C4-2B (cell line): Measurements from ENCODE around the gene C15orf39.
"Not testable (repeated sequence)": the region's sequence is repeated elsewhere in the genome, so short reads cannot be mapped to it uniquely, and the experiment has no call there.

Source experiments
- H3K27ac ChIP-seq: fragments of 450-650 bp; 2 replicates; pipeline ENCODE4 v1.5.1; 2017
- ZFX ChIP-seq: fragments of 450-650 bp; IDR thresholded peaks from 2 replicates; pipeline ENCODE4 v1.6.1; 2017
- TF ChIP-seq, protein P1 (sequence below): fragments of 450-650 bp; conservative IDR thresholded peaks from 2 replicates; pipeline ENCODE4 v1.5.1; 2017; ENCODE audit warnings: mild to moderate bottlenecking

The C15orf39 gene

DNA sequence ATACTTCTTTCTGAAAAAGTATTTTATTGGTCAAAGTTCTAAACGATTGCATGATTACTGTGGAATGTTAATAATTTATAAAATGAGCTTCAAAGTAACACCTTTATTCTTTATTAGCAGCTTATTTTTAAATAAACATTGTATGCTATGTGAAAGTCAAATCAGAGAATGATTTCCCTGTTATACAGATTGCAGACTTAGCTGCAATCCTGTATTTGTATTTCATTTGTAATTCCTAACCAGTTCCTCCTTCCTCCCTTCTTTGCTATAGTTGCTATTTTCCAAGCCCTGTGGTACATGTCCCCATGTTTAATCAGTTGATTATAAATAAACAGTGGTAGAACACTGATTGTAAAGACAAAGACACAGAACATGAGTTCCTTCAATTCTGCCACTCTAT is 42.4 kb upstream of the C15orf39 start:
- TF ChIP-seq ZFX, result no peak
- TF ChIP-seq, protein P1, sequence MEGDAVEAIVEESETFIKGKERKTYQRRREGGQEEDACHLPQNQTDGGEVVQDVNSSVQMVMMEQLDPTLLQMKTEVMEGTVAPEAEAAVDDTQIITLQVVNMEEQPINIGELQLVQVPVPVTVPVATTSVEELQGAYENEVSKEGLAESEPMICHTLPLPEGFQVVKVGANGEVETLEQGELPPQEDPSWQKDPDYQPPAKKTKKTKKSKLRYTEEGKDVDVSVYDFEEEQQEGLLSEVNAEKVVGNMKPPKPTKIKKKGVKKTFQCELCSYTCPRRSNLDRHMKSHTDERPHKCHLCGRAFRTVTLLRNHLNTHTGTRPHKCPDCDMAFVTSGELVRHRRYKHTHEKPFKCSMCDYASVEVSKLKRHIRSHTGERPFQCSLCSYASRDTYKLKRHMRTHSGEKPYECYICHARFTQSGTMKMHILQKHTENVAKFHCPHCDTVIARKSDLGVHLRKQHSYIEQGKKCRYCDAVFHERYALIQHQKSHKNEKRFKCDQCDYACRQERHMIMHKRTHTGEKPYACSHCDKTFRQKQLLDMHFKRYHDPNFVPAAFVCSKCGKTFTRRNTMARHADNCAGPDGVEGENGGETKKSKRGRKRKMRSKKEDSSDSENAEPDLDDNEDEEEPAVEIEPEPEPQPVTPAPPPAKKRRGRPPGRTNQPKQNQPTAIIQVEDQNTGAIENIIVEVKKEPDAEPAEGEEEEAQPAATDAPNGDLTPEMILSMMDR, result no peak
- no peak overlapping the region for H3K27ac ChIP-seq

DNA sequence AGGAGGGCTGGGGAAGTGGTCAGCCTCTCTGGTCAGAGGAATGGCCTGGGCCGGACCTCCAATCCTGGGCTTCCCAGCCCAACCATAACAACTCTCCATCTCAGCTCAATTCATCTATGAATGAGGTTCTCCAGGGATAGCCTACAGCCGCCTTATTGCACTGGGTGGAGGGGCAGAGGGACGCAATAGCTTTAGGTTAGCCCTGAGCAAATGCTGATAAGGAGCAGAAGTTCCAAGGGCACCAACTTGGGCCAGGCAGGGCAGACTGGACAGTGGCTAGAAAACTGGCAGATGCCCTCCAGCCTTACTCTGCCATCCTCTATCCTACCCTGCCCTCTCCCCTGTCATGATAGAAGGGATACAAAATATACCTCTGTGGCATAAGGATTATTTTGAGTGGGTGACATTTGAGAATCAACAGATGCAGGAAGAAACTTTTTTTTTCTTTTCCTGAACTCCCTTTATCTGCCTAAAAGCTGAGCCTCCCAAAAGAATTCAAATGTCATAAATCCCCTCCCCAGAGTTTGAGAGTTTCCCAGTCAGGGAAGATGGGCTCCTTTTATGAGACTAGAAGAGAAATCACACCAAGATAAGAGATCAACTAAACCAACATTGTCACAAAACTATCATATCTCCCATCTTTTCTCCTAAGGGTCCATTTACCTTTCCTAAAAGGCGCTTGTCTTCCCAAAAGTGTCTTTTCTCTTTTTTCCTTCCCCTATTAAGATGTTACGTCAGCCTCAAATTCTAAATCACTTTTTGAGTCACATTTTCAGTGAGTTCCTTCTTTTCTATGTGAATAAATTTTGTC is 40.4 kb upstream of the C15orf39 start:
- no peak overlapping the region for H3K27ac ChIP-seq
- TF ChIP-seq ZFX, result no peak
- TF ChIP-seq, protein P1, result no peak

DNA sequence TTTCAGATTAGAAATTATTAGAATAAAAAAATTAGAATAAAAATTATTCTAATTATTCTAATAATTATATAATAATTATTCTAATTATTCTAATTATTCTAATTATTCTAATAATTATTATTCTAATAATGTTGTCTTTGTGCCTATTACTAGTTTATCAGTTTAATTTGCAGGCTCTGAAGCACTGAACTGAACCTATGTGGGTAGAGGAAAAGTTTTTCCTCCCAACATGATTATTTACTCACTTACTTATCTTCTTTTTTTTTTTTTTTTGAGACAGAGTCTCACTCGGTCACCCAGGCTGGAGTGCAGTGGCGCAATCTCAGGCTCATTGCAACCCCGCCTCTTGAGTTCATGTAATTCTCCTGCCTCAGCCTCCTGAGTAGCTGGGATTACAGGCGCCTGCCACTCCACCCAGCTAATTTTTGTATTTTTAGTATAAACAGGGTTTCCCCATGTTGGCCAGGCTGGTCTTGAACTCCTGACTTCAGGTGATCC is 39.7 kb upstream of the C15orf39 start:
- H3K27ac ChIP-seq, result no peak overlapping the region
- TF ChIP-seq, protein P1, result no peak
- no peak for TF ChIP-seq ZFX

DNA sequence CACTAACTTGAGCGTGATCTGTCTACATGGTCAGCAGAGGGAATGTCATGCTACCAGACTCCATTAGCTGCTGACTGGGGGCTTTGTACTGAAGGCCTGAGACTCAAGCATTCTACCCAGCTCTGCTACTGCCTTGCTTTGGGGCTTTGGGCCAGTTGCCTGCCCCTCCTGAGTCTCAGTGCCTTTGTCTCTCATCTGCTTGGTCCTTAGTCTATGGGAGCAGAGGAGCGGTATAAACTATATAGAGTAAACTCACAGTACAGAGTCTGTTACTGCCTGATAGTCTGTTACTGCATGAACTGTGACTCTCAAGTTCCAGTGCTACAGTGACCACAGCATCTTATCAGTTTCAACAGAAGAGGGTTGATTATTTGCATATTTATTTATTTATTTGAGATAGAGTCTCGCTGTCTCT is 38.5 kb upstream of the C15orf39 start:
- no peak for TF ChIP-seq ZFX
- TF ChIP-seq, protein P1, result no peak

DNA sequence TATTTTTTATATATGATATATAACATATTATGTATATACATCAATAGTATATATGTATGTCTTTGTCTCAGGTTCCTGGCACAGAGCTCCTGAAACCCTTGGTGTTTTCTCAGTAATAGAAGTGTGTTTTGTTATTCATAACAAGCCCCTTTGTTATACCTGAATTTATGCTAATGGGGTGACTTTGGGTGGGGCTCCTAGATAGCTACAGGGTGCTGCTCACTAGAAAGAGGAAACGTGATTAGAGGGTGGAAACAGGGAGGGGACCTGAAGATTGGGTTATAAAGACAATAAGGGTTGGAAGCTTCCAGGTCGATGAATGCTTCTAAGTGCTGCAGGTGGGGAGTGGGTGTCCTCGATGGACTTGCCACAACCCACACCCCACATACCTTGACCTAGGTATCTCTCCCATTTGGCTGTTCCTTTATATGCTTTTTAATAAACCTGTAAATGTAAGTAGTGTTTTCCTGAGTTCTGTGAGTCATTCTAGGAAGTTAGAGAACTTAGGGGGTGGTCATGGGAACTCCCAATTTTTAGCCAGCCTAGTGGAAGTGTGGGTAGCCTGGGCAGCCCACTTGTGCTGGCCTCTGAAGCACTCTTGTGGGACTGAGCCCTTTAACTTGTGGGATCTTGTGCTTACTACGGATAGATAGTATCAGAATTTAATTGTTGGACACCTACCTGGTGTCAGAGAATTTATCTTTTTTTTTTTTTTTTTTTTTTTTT is 36.9 kb upstream of the C15orf39 start:
- TF ChIP-seq, protein P1, result no peak
- no peak for TF ChIP-seq ZFX
- no peak overlapping the region for H3K27ac ChIP-seq

More for the DNA sequence above, 38.5 kb upstream of the C15orf39 start:
- no peak overlapping the region for H3K27ac ChIP-seq

DNA sequence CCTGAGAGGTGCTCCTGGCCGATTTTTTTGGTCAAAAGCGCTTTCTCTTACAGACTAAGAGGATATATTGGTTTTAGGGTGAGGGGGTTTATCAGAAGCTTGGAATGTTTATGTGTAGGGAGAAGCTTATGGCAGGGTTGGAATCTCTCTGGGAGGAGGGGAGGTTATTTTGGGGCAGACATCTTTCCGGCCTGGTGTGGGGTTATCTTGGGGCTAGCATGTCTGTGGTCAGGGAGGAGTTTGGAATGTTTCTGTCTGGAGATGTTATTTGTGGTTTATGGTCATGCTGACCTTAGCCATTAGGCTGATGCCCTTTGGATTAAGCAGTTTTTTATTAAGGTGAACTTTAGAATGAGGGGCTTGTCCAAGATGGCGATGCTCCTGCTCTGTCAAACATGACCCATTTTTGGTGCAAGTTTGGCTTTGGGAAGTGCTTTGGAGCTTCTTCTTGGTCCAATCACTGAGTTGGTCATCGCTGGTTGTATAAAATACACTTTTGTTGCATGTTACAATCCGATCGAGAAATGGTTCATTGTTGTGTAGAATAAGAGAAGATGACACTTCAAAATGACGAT is 35.1 kb upstream of the C15orf39 start:
- not testable (repeated sequence) for H3K27ac ChIP-seq

DNA sequence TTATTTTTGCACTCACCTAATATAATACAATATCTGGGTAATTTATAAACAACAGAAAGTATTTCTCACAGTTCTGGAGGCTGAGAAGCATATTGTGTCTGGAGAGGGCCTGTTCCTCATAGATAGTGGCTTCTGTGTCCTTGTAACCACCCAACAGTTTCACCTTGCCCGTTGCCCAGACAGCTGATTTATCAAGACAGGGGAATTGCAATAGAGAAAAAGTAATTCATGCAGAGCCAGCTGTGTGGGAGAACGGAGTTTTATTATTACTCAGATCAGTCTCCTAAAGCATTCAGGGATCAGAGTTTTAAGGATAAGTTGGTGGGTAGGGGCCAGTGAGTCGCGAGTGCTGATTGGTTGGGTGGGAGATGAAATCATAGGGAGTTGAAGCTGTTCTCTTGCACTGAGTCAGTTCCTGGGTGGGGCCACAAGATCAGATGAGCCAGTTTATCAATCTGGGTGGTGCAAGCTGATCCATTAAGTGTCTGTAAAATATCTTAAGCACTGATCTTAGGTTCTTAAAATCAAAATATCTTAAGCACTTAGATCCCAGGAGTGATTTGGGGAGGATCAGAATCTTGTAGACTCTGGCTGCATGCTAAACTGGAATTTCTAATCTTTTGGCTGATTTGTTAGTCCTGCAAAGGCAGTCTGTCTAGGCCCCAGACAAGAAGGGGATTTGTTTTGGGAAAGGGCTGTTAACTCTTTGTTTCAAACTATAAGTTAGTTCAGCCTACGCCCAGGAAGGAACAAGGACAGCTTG is 33.9 kb upstream of the C15orf39 start:
- no peak overlapping the region for H3K27ac ChIP-seq
- TF ChIP-seq, protein P1, result no peak
- TF ChIP-seq ZFX, result no peak
